Measurements from ENCODE around the gene ATAT1.
"Not testable (repeated sequence)": the region's sequence is repeated elsewhere in the genome, so short reads cannot be mapped to it uniquely, and the experiment has no call there.

The ATAT1 gene

GRCh38 chr6:30655743-30656094 is 29.0 kb downstream of the ATAT1 start:
- no peak for DNase-seq (ENCODE audit: extremely low read depth, low read depth)
- TF ChIP-seq CTCF (IDR thresholded peaks at IDR 0.05; ENCODE audit: low read depth, low read length) = no peak

- no peak for DNase-seq (ENCODE audit: extremely low read depth, low read depth)
- TF ChIP-seq CTCF (IDR thresholded peaks at IDR 0.05; ENCODE audit: low read depth, low read length) = no peak
These were observed 29.8 kb downstream of the ATAT1 start for GRCh38 chr6:30656513-30656912.

GRCh38 chr6:30657454-30657853 is 30.8 kb downstream of the ATAT1 start:
- no peak for DNase-seq (ENCODE audit: extremely low read depth, low read depth)
- TF ChIP-seq CTCF (IDR thresholded peaks at IDR 0.05; ENCODE audit: low read depth, low read length) = no peak

- DNase-seq (ENCODE audit: extremely low read depth, low read depth) = not testable (repeated sequence)
These were observed 31.2 kb downstream of the ATAT1 start for GRCh38 chr6:30657922-30658321.

- TF ChIP-seq CTCF (IDR thresholded peaks at IDR 0.05; ENCODE audit: low read depth, low read length) = no peak
- no peak for DNase-seq (ENCODE audit: extremely low read depth, low read depth)
These were observed 38.5 kb downstream of the ATAT1 start for GRCh38 chr6:30664994-30665767.

- not testable (repeated sequence) for DNase-seq (ENCODE audit: extremely low read depth, low read depth)
These were observed 39.6 kb downstream of the ATAT1 start for GRCh38 chr6:30666300-30666699.

- no peak for TF ChIP-seq CTCF (IDR thresholded peaks at IDR 0.05; ENCODE audit: low read depth, low read length)
- DNase-seq (ENCODE audit: extremely low read depth, low read depth) = no peak
These were observed 44.3 kb downstream of the ATAT1 start for GRCh38 chr6:30670760-30671527.

GRCh38 chr6:30672445-30673253 is 46.0 kb downstream of the ATAT1 start, which contains the start of gene DHX16:
DHX16 (minus strand) TSS chr6:30673006; CDS start chr6:30672841, 165 bp downstream.
- peak; percentile 95 for DNase-seq (ENCODE audit: extremely low read depth, low read depth)
- peak; percentile 88 for TF ChIP-seq CTCF (IDR thresholded peaks at IDR 0.05; ENCODE audit: low read depth, low read length)
